Bone marrow (tissue), 2 donors: ENCODE data around the gene USP38.
"Not testable (repeated sequence)": the region's sequence is repeated elsewhere in the genome, so short reads cannot be mapped to it uniquely, and the experiment has no call there.

Source experiments
- DNase-seq, 2 donors: peaks; one replicate each; lab custom pipeline; 2025; lab: John Stamatoyannopoulos, UW

USP38 gene

GRCh38 chr4:143184503-143185252, at the start of gene USP38:
USP38 (plus strand) TSS chr4:143184917; CDS start chr4:143185451, 534 bp downstream.
- peak; percentile 81 to 90 for DNase-seq

GRCh38 chr4:143135358-143135757, 49.4 kb upstream of the USP38 start:
- no peak for DNase-seq

- no peak for DNase-seq
Observed at GRCh38 chr4:143140696-143141095, 44.0 kb upstream of the USP38 start.

- no peak for DNase-seq
Observed at GRCh38 chr4:143148521-143148920, 36.2 kb upstream of the USP38 start.

GRCh38 chr4:143156853-143157252, 27.9 kb upstream of the USP38 start:
- no peak for DNase-seq

GRCh38 chr4:143163614-143164013, 21.1 kb upstream of the USP38 start:
- no peak for DNase-seq

GRCh38 chr4:143166722-143167121, 18.0 kb upstream of the USP38 start:
- not testable (repeated sequence) for DNase-seq

- DNase-seq, result no peak
Observed at GRCh38 chr4:143178923-143179322, 5.8 kb upstream of the USP38 start.

- DNase-seq, result no peak
Observed at GRCh38 chr4:143183513-143184216, 1.1 kb upstream of the USP38 start.

GRCh38 chr4:143184217-143184502, 557 bp upstream of the USP38 start:
- DNase-seq, result no peak

GRCh38 chr4:143185253-143186107, 763 bp downstream of the USP38 start:
- peak in 1 of 2 donors; percentile 35 for DNase-seq

- DNase-seq, result no peak
Observed at GRCh38 chr4:143186212-143186611, 1.5 kb downstream of the USP38 start.

- DNase-seq, result no peak
Observed at GRCh38 chr4:143186649-143187048, 1.9 kb downstream of the USP38 start.

- peak in 1 of 2 donors; percentile 2 for DNase-seq
Observed at GRCh38 chr4:143188136-143189088, 3.7 kb downstream of the USP38 start.

- no peak for DNase-seq
Observed at GRCh38 chr4:143189528-143189927, 4.8 kb downstream of the USP38 start.

GRCh38 chr4:143195581-143195980, 10.9 kb downstream of the USP38 start:
- DNase-seq, result no peak

- no peak for DNase-seq
Observed at GRCh38 chr4:143196323-143196722, 11.6 kb downstream of the USP38 start.

GRCh38 chr4:143199503-143199902, 14.8 kb downstream of the USP38 start:
- no peak for DNase-seq

GRCh38 chr4:143202824-143203223, 18.1 kb downstream of the USP38 start:
- peak in 1 of 2 donors; percentile 6 for DNase-seq

GRCh38 chr4:143203577-143203976, 18.9 kb downstream of the USP38 start:
- no peak for DNase-seq

GRCh38 chr4:143207555-143207954, 22.8 kb downstream of the USP38 start:
- peak in 1 of 2 donors; percentile 12 for DNase-seq
